A549 treated with AZD2906 at 1 μM for 4 hours (cell line): ENCODE data around the gene GMNC. TPM values are rescaled to one million over a fixed set of nuclear protein-coding genes. Genes with fewer than 3 reads are reported as not detected.

Experiments
- total RNA-seq: library from RNA; stranded (reverse); fragments of 200-300 nt; extraction: Qiagen RNA extraction; gene quantifications from 5 replicates; pipeline ENCODE4 v1.2.3, GENCODE V29; 2022

GMNC gene, protein sequence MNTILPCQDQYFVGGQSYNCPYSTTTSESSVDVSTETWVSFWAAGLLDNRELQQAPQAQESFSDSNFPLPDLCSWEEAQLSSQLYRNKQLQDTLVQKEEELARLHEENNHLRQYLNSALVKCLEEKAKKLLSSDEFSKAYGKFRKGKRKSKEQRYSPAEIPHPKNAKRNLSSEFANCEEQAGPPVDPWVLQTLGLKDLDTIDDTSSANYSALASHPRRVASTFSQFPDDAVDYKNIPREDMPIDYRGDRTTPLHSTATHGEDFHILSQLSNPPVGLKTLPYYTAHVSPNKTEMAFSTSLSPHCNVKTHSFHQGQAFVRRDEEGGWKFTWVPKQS
- not detected in 5 replicates for total RNA-seq

DNA sequence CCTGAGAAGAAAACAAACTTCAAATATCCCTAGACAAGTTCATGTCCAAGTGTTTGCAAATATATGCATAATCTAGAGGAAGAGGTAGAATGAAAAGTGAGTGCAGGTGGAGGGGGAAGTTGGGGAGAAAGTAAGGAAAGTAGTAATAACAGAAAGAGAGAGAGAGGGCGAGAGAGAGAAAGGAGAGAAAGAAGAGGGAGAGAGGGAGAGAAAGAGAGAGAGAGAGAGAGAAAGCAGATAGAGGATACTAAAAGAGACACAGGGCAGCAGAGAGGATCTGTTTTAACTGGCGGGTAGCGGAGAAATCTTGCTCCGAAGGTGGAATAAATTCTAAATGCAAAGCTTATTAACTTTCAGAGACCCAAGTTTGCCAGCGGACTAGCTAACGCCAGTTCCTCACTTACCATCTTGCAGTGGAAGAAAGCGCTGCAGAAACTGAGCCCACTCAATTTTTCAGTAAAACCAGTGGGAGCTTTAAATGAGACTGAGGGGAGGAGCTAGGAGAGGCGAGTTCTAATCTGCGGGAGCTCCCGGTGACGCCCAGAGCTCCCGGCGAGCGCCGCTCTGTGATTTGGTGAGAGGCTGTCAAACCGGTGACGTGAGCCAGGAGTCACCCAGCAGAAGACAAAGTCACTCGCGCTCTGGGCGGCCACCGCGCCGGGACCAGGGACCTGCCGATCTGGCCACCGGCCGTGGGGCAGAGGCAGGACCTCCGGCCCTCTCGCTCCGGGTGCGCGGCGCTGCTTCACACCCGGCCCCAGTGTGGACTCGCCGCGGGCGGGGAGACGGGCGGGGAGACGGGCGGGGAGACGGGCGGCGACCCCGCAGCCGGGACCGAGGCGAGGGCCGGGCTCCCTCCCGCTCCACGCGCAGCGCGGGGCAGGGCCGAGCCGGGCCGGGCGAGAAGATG, at the start of gene GMNC:
Gene GMNC, minus strand, starts transcription at position 486 of the 910 bp plus-strand sequence. Its CDS starts 79 bp downstream, at position 407.

